HepG2 (cell line): ENCODE data around the gene FAM222A. TPM values are rescaled to one million over a fixed set of nuclear protein-coding genes. Genes with fewer than 3 reads are reported as not detected.
A peak's percentile ranks its signal among the peaks of the same experiment; 100 is the strongest.

ENCODE experiments used
- ATAC-seq: fragments of 200-7000 bp; cut with Tn5 transposase; 3 replicates; pipeline ENCODE4 v1.9.1; 2020; ENCODE audit warnings: mild to moderate bottlenecking, moderate library complexity
- BruUV-seq: library from RNA; stranded (reverse); fragments of 400-500 nt; replicated peaks from 2 replicates; lab custom pipeline; 2021; lab: Mats Ljungman, UMichigan
- CTCF ChIA-PET: fragments of 300-600 bp; formaldehyde crosslinking; extraction: SDS; loops from one replicate; lab custom pipeline; 2021; ENCODE audit warnings: low total read pairs, inconsistent platforms, low intra/inter-chr PET ratio; lab: Yijun Ruan, JAX
- POLR2A ChIA-PET: fragments of 350-600 bp; sonication (Branson Sonifier 250); formaldehyde crosslinking; loops from one replicate; lab custom pipeline; 2020; ENCODE audit warnings: antibody characterized with exemption, inconsistent platforms; lab: Yijun Ruan, JAX
- DNase-seq: peaks from one replicate; pipeline ENCODE4 v3.0.0-alpha.2; 2015; ENCODE audit warnings: low spot score
- FAIRE-seq: peaks from 3 replicates; lab custom pipeline; 2011; peaks lifted over from hg19 to GRCh38; lab: Jason Lieb, UNC
- H2AFZ ChIP-seq: one replicate; pipeline ENCODE4 v1.6.1; 2011; ENCODE audit warnings: low read length, inconsistent platforms
- H3K27ac ChIP-seq: fragments of 300-600 bp; 3 replicates; pipeline ENCODE4 v1.8.0; 2011; ENCODE audit warnings: mixed run types, mild to moderate bottlenecking, mixed read lengths, low read length, inconsistent platforms; ENCODE audit not compliant: insufficient read depth; ENCODE audit errors: extremely low read length
- H3K27me3 ChIP-seq, 2 experiments: fragments of 200-600 bp in 1 of 2; 2 replicates in 1 of 2; 3 replicates in 1 of 2; pipeline versions ENCODE4 v1.6.0 to v1.8.0; 2011; ENCODE audit warnings: low read length in 2 of 2, mild to moderate bottlenecking in 2 of 2, moderate library complexity in 2 of 2, inconsistent platforms in 1 of 2; ENCODE audit not compliant: insufficient read depth in 2 of 2, control insufficient read depth in 1 of 2
- H3K36me3 ChIP-seq, 2 experiments: fragments of 200-600 bp in 1 of 2; replicated peaks in 1 of 2; 2 replicates in 1 of 2; 3 replicates in 1 of 2; pipeline versions ENCODE4 v1.5.1 to v1.8.0; 2011; ENCODE audit warnings: low read length in 2 of 2, inconsistent platforms in 1 of 2; ENCODE audit not compliant: insufficient read depth in 2 of 2, control insufficient read depth in 1 of 2
- H3K4me1 ChIP-seq: 2 replicates; pipeline ENCODE4 v1.5.1; 2012; ENCODE audit warnings: low read length, inconsistent platforms; ENCODE audit not compliant: insufficient read depth
- H3K4me2 ChIP-seq: 2 replicates; pipeline ENCODE4 v1.6.0; 2011; ENCODE audit warnings: low read depth, low read length, inconsistent platforms
- H3K4me3 ChIP-seq, 3 experiments: fragments of 200-600 bp in 1 of 3; sonication (generic), shearing (Covaris generic) in 1 of 3; replicated peaks in 1 of 3; 2 replicates each; pipeline ENCODE4 v1.5.1; 2011 to 2016; ENCODE audit warnings: low read length in 3 of 3, inconsistent platforms in 2 of 3, low read depth in 2 of 3, mild to moderate bottlenecking in 2 of 3, control low read depth in 1 of 3, mixed read lengths in 1 of 3; ENCODE audit not compliant: insufficient read depth in 1 of 3
- H3K79me2 ChIP-seq: one replicate; pipeline ENCODE4 v1.6.1; 2011; ENCODE audit warnings: low read length, inconsistent platforms; ENCODE audit not compliant: insufficient read depth
- H3K9ac ChIP-seq: 2 replicates; pipeline ENCODE4 v1.6.0; 2011; ENCODE audit warnings: mild to moderate bottlenecking, low read depth, low read length, inconsistent platforms; ENCODE audit not compliant: insufficient read depth
- H3K9me3 ChIP-seq: 2 replicates; pipeline ENCODE4 v1.5.1; 2012; ENCODE audit warnings: mild to moderate bottlenecking, low read length
- H4K20me1 ChIP-seq: 2 replicates; pipeline ENCODE4 v1.6.0; 2011; ENCODE audit warnings: inconsistent platforms, mild to moderate bottlenecking, low read length, moderate library complexity; ENCODE audit not compliant: insufficient read depth
- BCL3 ChIP-seq: sonication (generic); formaldehyde crosslinking; IDR thresholded peaks from 2 replicates; pipeline ENCODE4 v1.5.1; 2020; ENCODE audit warnings: mild to moderate bottlenecking, missing genetic modification reagents, moderate library complexity
- CBFB ChIP-seq: sonication (generic); formaldehyde crosslinking; IDR thresholded peaks from 2 replicates; pipeline ENCODE4 v1.4.0; 2020; ENCODE audit warnings: missing genetic modification reagents
- ETS1 ChIP-seq: sonication (generic); formaldehyde crosslinking; IDR thresholded peaks from 2 replicates; pipeline ENCODE4 v1.4.0; 2020; ENCODE audit warnings: missing genetic modification reagents
- FOXP4 ChIP-seq: sonication (generic); formaldehyde crosslinking; IDR thresholded peaks from 2 replicates; pipeline ENCODE4 v1.4.0; 2020; ENCODE audit warnings: missing genetic modification reagents
- HES4 ChIP-seq: sonication (generic); formaldehyde crosslinking; IDR thresholded peaks from 2 replicates; pipeline ENCODE4 v1.9.0; 2021; ENCODE audit warnings: mild to moderate bottlenecking, missing genetic modification reagents, borderline replicate concordance
- HHEX ChIP-seq: IDR thresholded peaks from 2 replicates; pipeline ENCODE4 v1.6.1; 2016; ENCODE audit warnings: control low read depth
- ISX ChIP-seq: sonication (generic); formaldehyde crosslinking; conservative IDR thresholded peaks from 2 replicates; pipeline ENCODE4 v1.5.0; 2020; ENCODE audit warnings: missing genetic modification reagents
- PHB2 ChIP-seq: fragments of 450-650 bp; IDR thresholded peaks from 2 replicates; pipeline ENCODE4 v1.6.1; 2018; ENCODE audit not compliant: partially characterized antibody
- PRMT3 ChIP-seq: sonication (generic); formaldehyde crosslinking; IDR thresholded peaks from 2 replicates; pipeline ENCODE4 v1.8.1; 2022; ENCODE audit warnings: low read depth, mild to moderate bottlenecking, moderate library complexity, missing genetic modification reagents, borderline replicate concordance
- SMYD3 ChIP-seq: sonication (generic); formaldehyde crosslinking; IDR thresholded peaks from 2 replicates; pipeline ENCODE4 v1.8.1; 2023; ENCODE audit warnings: mild to moderate bottlenecking, missing genetic modification reagents
- THAP11 ChIP-seq: IDR thresholded peaks from 2 replicates; pipeline ENCODE4 v1.6.1; 2016; ENCODE audit warnings: missing biosample characterization, missing genetic modification reagents
- ZNF512B ChIP-seq: sonication (generic); formaldehyde crosslinking; IDR thresholded peaks from 2 replicates; pipeline ENCODE4 v1.5.1; 2020; ENCODE audit warnings: missing genetic modification reagents, mild to moderate bottlenecking, borderline replicate concordance
- ZNF616 ChIP-seq: sonication (generic); formaldehyde crosslinking; IDR thresholded peaks from 2 replicates; pipeline ENCODE4 v1.5.0; 2020; ENCODE audit warnings: low read depth, mild to moderate bottlenecking, missing genetic modification reagents
- WGBS: methylation state at CpG from one replicate; pipeline ENCODE4 v1.1.6; 2017; ENCODE audit warnings: low lambda C conversion rate; 5-methylcytosine and 5-hydroxymethylcytosine counted together
- in situ Hi-C: cut with HindIII; loops from 2 replicates; pipeline ENCODE4 v1.10.0; 2017; ENCODE audit warnings: low pct_unique_long_range_greater_than_20kb; ENCODE audit not compliant: extremely low pct_ligation_motif_present
- intact Hi-C: fragments of 100-400 bp; cut with micrococcal nuclease; formaldehyde crosslinking; loops from one replicate; pipeline ENCODE4 v1.10.0; 2022; ENCODE audit not compliant: unreplicated experiment
- polyA plus RNA-seq, 8 experiments: library from polyadenylated mRNA; depleted of rRNA in 3 of 8; stranded (reverse) in 7 of 8; unstranded in 1 of 8; fragments of >200 nt; fragmentation: Illumina TruSeq in 4 of 8; extraction: Trizol in 4 of 8; gene quantifications; 2 replicates each; pipeline versions ENCODE4 v1.2.1 to v1.2.3, GENCODE V29; 2011 to 2016; ENCODE audit warnings: low read depth in 4 of 8, missing spikeins in 1 of 8, mixed read lengths in 1 of 8; ENCODE audit not compliant: insufficient read depth in 1 of 8
- total RNA-seq, 5 experiments: library from RNA; depleted of rRNA; stranded (reverse); fragments of >200 nt; fragmentation: Illumina TruSeq; extraction: Trizol; gene quantifications; 2 replicates each; pipeline ENCODE4 v1.2.3, GENCODE V29; 2016; ENCODE audit warnings: low read depth in 1 of 5

The FAM222A gene
- total and polyA plus RNA-seq, 2 of the 13 experiments (the other 11 are each of a cell fraction or from before 2014, with no cell fraction given) = 2.7 to 9.6 TPM

- TF ChIP-seq ZNF616 (no peak), ZNF512B (CRISPR knock-in tag) (no peak)
These were observed 7.7 kb downstream of the FAM222A start (continued) for GRCh38 chr12:109721276-109721675.

GRCh38 chr12:109722022-109722720 lies 8.5 kb downstream of the FAM222A start:
- Histone ChIP-seq H3K79me2 (peaks cover 13% of the 10 kb centered on the region), H3K4me2 (peak overlapping the region; percentile 44), H3K9ac (peak overlapping the region; percentile 40; the same call in 1 of the 2 replicates), H3K4me1 (peaks cover 79% of the 10 kb centered on the region), H4K20me1 (no peaks in the 10 kb centered on the region), H3K27ac (peak overlapping the region; percentile 63), H3K36me3 (no peaks in the 10 kb centered on the region; a peak in 1 of 5 replicates), H2AFZ (no peak overlapping the region), H3K4me3 (peak overlapping the region in 1 of 3 experiments; percentile 1; a peak in 1 of 6 replicates), H3K27me3 (no peaks in the 10 kb centered on the region), H3K9me3 (no peaks in the 10 kb centered on the region)
- no TSS peak for BruUV-seq
- POLR2A ChIA-PET = interaction anchor here (0.9 to 2.7 kb wide), 6 partner anchors 8 to 40 kb away, joined by 3 to 8 read pairs (median 5); partner anchors contain the start of gene FAM222A
- ATAC-seq (peak; percentile 59), FAIRE-seq (peak; percentile 81), DNase-seq (peak; percentile 63)
- in situ Hi-C loops (no loop called here), intact Hi-C loops (no loop called here)
- CTCF ChIA-PET = no interaction called here
- 11% methylated on average over 5 of the region's 6 CpGs for WGBS
- no peak for TF ChIP-seq THAP11
- TF ChIP-seq HHEX (CRISPR knock-in tag) = no peak
- TF ChIP-seq PHB2 = no peak
- TF ChIP-seq CBFB (CRISPR knock-in tag) = 0 out of 2 replicates have a peak, but pooled peaks have one; percentile 26
- no peak for TF ChIP-seq ETS1
- TF ChIP-seq SMYD3 = no peak
- no peak for TF ChIP-seq ISX (CRISPR knock-in tag)
- TF ChIP-seq HES4 (CRISPR knock-in tag) = no peak
- TF ChIP-seq FOXP4 = peak; percentile 70
- no peak for TF ChIP-seq BCL3 (CRISPR knock-in tag)
- no peak for TF ChIP-seq PRMT3
